Measurements from ENCODE around the gene MMP25. TPM values are rescaled to one million over a fixed set of nuclear protein-coding genes. Genes with fewer than 3 reads are reported as not detected.

Gene MMP25
- total RNA-seq, 1 donor from 2014 or later, result 0.19 TPM

DNA sequence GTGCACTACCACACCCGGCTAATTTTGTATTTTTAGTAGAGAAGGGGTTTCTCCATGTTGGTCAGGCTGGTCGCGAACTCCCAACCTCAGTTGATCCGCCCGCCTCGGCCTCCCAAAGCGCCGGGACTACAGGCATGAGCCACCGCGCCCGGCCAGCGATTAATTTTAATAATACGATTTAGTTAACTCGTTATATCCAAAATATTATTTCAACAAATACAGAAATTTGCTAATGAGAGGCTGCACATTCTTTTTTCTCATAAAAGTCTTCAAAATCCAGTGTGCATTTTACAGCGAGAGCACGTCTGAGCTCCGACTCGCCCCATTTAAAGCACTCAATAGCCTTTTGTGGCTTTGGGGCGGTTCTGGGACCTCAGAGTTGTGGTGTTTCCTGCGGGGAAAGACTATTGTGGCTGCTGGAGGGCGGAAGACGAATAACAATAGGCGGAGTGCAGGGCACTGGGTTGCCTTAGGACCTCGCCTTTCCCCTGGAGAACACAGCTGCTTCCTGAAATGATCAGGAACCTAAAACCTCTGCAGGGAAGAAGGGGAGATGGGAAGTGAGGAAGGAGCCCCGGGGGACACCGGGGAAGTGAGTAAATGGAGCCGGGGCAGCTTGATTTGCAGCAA, 55.6 kb downstream of the MMP25 start:
- no peaks in the 10 kb centered on the region for H3K36me3 Mint-ChIP-seq (ENCODE audit: insufficient read depth)
- no peak for DNase-seq (ENCODE audit: low spot score, unreplicated experiment)
- H3K27ac Mint-ChIP-seq, result no peak overlapping the region
- H3K4me1 Mint-ChIP-seq (ENCODE audit: low read depth), result peaks cover 3% of the 10 kb centered on the region
- peaks cover 49% of the 10 kb centered on the region for H3K27me3 Mint-ChIP-seq
- no peak overlapping the region for H3K4me3 Mint-ChIP-seq (ENCODE audit: low read depth)
- no peaks in the 10 kb centered on the region for H3K9me3 Mint-ChIP-seq (ENCODE audit: low read depth)
- TF ChIP-seq, protein P1, sequence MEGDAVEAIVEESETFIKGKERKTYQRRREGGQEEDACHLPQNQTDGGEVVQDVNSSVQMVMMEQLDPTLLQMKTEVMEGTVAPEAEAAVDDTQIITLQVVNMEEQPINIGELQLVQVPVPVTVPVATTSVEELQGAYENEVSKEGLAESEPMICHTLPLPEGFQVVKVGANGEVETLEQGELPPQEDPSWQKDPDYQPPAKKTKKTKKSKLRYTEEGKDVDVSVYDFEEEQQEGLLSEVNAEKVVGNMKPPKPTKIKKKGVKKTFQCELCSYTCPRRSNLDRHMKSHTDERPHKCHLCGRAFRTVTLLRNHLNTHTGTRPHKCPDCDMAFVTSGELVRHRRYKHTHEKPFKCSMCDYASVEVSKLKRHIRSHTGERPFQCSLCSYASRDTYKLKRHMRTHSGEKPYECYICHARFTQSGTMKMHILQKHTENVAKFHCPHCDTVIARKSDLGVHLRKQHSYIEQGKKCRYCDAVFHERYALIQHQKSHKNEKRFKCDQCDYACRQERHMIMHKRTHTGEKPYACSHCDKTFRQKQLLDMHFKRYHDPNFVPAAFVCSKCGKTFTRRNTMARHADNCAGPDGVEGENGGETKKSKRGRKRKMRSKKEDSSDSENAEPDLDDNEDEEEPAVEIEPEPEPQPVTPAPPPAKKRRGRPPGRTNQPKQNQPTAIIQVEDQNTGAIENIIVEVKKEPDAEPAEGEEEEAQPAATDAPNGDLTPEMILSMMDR (IDR thresholded peaks at IDR 0.05; ENCODE audit: unreplicated experiment), result no peak

DNA sequence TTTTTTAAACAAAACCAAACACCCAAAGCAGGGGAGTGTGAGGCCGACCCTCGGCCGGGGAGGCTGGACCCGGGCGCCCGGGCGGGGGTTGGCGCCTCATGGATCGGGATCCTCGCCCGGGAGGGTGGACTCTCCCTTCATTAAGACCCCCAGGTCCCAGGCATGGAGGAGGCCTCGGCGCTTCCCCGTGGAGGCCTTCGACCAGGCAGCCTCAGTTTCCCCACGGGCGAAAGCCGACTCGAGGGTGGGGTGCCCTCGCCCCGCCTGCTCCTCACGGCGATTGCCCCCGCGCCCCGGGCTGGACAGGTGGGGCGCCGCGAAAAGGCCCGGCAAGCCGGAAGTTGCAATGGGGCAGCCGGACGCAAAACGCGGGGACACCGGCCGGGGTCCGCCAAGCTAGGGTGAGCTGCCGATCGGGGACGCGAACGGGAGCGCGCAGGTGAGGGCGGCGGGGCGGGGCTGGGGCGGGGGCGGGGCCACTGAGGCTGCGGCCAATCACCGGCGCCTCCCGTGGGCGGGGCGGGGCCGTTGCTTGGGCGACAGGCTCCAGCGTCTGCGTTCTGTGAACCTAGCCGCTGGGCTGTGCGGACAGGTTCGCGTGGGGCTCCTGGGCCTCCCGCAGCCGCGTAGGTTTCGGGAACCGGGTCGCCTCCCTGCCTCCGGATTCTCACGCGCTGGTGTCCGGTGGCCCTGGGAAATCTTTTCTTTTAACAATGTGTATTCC, 60.0 kb downstream of the MMP25 start:
- H3K36me3 Mint-ChIP-seq (ENCODE audit: insufficient read depth), result no peaks in the 10 kb centered on the region
- H3K27me3 Mint-ChIP-seq, result peaks cover 14% of the 10 kb centered on the region
- H3K27ac Mint-ChIP-seq, result peak overlapping the region; percentile 95
- H3K9me3 Mint-ChIP-seq (ENCODE audit: low read depth), result no peaks in the 10 kb centered on the region
- peak overlapping the region; percentile 80 for H3K4me3 Mint-ChIP-seq (ENCODE audit: low read depth)
- peak; percentile 92 for DNase-seq (ENCODE audit: low spot score, unreplicated experiment)
- H3K4me1 Mint-ChIP-seq (ENCODE audit: low read depth), result peaks cover 4% of the 10 kb centered on the region
- TF ChIP-seq, protein P1 (IDR thresholded peaks at IDR 0.05; ENCODE audit: unreplicated experiment), result no peak

Other genes with a start within 250 kb of the MMP25 start
- not detected in 2 replicates for gene PRSS41, start 248.1 kb upstream of the MMP25 start, total RNA-seq
- gene PRSS21, start 229.3 kb upstream of the MMP25 start, total RNA-seq, result not detected in 2 replicates
- gene ZG16B, start 216.3 kb upstream of the MMP25 start, total RNA-seq, result not detected in 2 replicates
- 23.3 and 25.9 TPM in 2 replicates for gene PRSS22, start 188.4 kb upstream of the MMP25 start, total RNA-seq
- gene FLYWCH2, start 163.3 kb upstream of the MMP25 start, total RNA-seq, result 26.3 and 26.9 TPM in 2 replicates
- 19.5 and 20.7 TPM in 2 replicates for gene FLYWCH1, start 134.6 kb upstream of the MMP25 start, total RNA-seq
- gene KREMEN2, start 82.3 kb upstream of the MMP25 start, total RNA-seq, result 0.31 and 0.47 TPM in 2 replicates
- 13.0 and 13.1 TPM in 2 replicates for gene PAQR4, start 77.2 kb upstream of the MMP25 start, total RNA-seq
- gene PKMYT1, start 66.1 kb upstream of the MMP25 start, total RNA-seq, result 33.7 and 36.5 TPM in 2 replicates
- gene CLDN9, start 33.6 kb upstream of the MMP25 start, total RNA-seq, result 2.2 and 2.9 TPM in 2 replicates
- gene CLDN6, start 28.4 kb upstream of the MMP25 start, total RNA-seq, result 563 and 578 TPM in 2 replicates
- 44.3 and 57.4 TPM in 2 replicates for gene TNFRSF12A, start 26.2 kb upstream of the MMP25 start, total RNA-seq
- 22.4 and 25.3 TPM in 2 replicates for gene HCFC1R1, start 22.6 kb upstream of the MMP25 start, total RNA-seq
- gene THOC6, start 22.5 kb upstream of the MMP25 start, total RNA-seq, result 44.1 and 47.4 TPM in 2 replicates
- 10.4 and 11.7 TPM in 2 replicates for gene BICDL2, start 9.6 kb upstream of the MMP25 start, total RNA-seq
- 2.9 and 4.6 TPM in 2 replicates for gene IL32, start 19.1 kb downstream of the MMP25 start, total RNA-seq
- gene ZSCAN10, start 52.7 kb downstream of the MMP25 start, total RNA-seq, result 0.33 and 0.34 TPM in 2 replicates
- gene ZNF205, start 66.0 kb downstream of the MMP25 start, total RNA-seq, result 23.3 and 23.9 TPM in 2 replicates
- 13.1 and 13.4 TPM in 2 replicates for gene ZNF213, start 88.5 kb downstream of the MMP25 start, total RNA-seq
- gene OR1F1, start 141.6 kb downstream of the MMP25 start, total RNA-seq, result not detected in 2 replicates
- gene ZNF200, start 188.6 kb downstream of the MMP25 start, total RNA-seq, result 11.2 and 11.9 TPM in 2 replicates
- not detected in 2 replicates for gene MEFV, start 210.1 kb downstream of the MMP25 start, total RNA-seq
- gene ZNF263, start 236.9 kb downstream of the MMP25 start, total RNA-seq, result 29.4 and 33.8 TPM in 2 replicates

Data from progenitor cell of endocrine pancreas (in vitro differentiated cells).